ENCODE data around the gene HGD.

HGD gene

DNA sequence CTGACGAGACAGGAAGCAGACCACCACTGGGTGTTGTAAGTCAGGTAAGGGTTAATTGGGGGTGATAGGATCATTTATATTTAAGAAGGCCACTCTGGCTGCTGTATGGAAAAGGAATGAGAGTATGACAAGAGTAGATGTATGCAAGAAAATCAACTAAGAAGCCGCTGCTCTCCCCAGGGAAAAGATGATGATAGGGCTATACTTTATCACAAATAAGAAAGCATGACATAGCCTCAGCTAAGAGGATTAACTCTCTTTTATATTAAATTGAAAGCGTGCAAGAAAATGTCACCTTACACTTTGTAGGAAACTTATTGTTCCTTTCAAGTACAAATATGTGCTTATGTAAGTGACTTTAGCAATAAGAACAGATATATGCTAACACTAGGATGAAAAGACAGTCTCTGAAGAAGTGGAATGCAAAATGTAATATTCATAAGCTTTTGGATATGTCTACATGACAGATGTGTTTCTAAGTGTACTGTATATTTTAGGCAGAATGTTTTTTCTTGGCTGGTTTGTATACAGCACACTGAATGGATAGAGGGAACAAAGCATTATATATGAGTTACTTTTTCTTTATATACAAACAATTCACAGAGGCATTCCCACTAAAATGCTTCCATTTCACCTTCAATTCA, 94.6 kb downstream of the HGD start:
- TF ChIP-seq, protein P1, sequence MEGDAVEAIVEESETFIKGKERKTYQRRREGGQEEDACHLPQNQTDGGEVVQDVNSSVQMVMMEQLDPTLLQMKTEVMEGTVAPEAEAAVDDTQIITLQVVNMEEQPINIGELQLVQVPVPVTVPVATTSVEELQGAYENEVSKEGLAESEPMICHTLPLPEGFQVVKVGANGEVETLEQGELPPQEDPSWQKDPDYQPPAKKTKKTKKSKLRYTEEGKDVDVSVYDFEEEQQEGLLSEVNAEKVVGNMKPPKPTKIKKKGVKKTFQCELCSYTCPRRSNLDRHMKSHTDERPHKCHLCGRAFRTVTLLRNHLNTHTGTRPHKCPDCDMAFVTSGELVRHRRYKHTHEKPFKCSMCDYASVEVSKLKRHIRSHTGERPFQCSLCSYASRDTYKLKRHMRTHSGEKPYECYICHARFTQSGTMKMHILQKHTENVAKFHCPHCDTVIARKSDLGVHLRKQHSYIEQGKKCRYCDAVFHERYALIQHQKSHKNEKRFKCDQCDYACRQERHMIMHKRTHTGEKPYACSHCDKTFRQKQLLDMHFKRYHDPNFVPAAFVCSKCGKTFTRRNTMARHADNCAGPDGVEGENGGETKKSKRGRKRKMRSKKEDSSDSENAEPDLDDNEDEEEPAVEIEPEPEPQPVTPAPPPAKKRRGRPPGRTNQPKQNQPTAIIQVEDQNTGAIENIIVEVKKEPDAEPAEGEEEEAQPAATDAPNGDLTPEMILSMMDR (conservative IDR thresholded peaks at IDR 0.05; ENCODE audit: low read depth, low read length): no peak
- H3K4me3 ChIP-seq (ENCODE audit: low read length): no peak overlapping the region
- no peak for DNase-seq (ENCODE audit: low read depth)
